Fibroblast of skin of back (primary cell): Measurements from ENCODE around the gene EXOSC1.
"Not testable (repeated sequence)": the region's sequence is repeated elsewhere in the genome, so short reads cannot be mapped to it uniquely, and the experiment has no call there.

Source experiments
- DNase-seq: peaks from one replicate; pipeline ENCODE4 v3.0.0-alpha.2; 2013

EXOSC1 gene

DNA sequence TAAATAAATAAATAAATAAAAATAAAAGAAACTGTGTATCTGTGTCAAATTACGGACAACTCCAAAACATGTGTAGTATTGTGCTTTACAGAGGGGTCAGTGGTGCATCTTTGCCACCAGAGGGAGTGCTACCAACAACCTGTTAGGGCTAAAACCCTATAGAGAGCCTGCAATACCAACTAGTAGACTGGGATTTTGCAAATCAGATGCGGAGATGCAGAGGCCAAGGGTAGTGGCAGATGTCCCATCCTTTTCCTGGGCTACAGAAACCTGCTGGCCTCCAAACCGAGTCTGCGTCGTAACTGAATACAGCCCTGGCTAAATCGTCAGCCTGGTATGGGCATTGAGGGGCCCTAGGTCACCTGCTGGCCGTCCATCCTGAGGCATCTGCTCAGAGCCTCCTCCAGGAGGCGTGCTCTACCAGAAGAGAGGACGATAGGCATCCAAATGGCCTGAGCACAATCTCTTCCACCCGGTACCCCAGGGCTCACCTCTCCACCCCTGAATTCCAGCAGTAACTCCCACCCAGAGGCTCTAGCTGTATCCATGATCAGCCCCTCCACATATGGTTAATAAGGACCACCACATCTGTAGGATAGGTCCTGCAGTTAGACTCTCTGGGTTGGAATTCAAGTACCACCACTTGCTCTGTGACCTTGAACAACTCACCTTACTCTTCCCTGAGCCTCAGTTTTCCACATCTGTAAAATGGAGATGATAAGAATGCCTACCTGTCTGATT lies 38.4 kb downstream of the EXOSC1 start:
- DNase-seq, result peak; percentile 73

GRCh38 chr10:97406483-97406882 lies 39.3 kb downstream of the EXOSC1 start:
- not testable (repeated sequence) for DNase-seq

DNA sequence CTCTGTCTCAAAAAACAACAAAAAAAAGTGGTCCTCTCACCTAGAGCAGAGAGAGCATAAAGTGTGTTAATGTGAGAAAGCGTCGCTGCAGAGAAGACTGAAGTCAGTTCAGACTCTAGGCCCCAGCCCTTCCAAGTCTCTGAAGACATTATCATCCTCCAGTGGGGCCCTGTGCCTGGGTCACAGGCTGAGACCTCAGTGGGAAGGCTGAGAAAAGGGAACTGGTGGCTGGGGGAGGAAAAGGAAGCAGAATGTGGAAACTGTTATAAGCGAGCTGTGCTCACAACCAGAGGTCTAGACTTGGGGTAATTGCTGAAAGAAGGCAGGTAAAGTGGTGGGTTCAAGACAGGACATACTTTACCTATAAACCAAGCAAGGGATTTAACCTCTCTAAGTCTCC lies 39.7 kb downstream of the EXOSC1 start:
- no peak for DNase-seq

DNA sequence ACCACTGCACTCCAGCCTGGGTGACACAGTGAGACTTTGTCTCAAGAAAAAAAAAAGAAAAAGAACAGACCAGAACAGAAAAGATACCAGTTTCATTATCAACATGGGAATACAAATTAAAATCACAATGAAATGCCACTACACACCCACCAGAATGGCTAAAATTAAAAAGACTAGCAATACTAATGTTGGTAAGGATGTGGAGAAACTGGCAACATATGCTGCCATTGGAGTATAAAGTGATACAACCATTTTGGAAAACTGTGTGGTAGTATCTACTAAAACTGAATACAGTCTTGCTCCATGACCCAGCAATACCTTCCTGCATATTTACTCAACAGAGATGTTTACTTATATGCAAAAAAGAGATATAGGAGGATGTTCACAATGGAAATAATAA lies 41.8 kb downstream of the EXOSC1 start:
- DNase-seq, result no peak

- DNase-seq, result no peak
Observed at GRCh38 chr10:97401455-97401919, 44.3 kb downstream of the EXOSC1 start.

DNA sequence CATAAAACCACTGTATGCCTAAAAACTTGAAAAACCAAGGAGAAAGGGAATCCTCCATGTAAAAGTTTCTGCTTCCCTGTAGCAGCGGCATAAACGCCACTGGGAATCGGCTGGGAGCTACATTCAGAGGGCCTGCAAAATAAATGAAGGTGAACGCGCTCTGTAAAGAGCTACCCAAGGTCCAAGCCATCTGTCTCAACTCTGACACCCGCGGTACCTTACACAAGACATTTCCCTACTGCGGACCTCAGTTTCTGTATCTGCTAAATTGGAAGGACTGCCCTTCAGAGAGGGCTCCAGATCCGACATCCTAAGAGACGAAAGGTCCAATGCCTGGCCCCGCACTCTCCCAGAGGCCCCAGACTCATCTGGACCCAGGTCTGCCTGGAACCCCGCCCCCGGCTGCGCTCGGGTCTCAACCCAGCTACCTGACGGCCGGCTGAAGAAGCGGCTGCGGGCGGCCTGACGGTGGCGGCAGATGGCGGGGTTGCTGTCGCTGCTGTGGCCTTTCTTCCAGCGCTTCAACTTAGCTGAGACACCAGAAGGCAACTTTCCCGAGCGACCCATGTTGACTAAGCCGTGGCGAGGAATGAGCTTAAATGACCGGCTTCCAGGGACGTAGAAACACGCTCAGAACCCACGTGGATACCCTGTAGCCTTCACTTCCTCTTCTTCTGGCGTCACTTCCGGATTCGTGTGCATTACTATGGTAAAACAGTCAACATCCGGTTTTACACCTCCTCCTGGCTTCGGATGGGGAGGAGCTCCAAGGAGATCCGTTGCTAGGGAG lies 44.9 kb downstream of the EXOSC1 start, which contains the start of gene RRP12:
Gene RRP12, minus strand, starts transcription at position 676 of the 790 bp plus-strand sequence. Its CDS starts 109 bp downstream, at position 567.
- DNase-seq, result peak; percentile 99

DNA sequence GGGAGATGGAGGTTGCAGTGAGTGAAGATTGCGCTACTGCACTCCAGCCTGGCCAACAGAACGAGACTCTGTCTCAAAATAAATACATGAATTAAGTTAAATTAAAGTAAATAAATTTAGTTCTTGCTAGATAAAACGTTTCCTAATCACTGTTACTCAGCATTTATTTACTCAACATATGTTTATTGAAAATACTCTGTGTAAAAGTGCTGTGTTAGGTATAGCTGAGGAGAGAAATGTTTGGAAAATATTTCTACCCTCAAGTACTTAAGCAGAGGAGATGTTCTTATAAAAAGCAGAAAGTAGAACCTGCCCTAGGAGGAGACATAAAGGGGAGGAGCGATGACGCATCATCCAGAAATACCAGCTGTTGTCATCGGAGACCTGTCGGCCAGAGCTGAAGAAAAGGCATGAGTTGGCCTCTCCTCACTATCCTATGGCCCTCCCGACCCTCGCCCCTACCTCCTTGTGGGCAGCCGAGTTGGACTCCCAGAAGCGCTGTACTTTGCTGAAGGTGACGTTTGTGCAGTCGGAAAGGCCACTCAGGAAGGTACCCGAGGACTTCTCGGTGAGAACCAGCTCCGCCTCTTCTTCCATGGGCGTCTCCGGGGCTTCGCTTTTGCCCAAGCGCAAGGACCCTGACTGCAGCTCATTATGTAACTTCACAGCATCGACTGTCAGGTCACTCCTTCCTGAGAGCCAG lies 45.8 kb downstream of the EXOSC1 start:
- DNase-seq, result peak; percentile 67

- DNase-seq, result no peak
Observed at GRCh38 chr10:97396056-97396455, 49.8 kb downstream of the EXOSC1 start.

GRCh38 chr10:97393034-97393573 lies 52.7 kb downstream of the EXOSC1 start:
- no peak for DNase-seq

DNA sequence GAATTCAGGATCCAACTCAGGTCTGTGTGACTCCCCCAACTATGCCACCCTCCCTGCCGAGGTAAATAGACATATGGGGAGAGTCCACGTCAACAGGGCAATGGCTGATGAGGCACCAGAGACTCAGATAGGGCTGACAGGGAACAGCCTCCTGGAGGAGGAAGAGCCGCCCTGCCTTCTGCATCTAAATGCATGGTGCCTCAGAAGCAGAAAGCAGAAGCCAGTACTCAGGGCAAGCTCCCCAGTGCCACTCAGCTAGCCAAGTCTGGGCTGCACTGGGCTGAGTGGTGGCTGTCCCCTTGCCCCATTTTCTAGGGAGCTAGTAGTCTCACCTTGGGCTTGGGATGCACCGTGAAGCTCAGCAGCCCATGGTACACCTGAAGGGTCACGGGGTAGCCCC lies 55.7 kb downstream of the EXOSC1 start:
- DNase-seq, result no peak

GRCh38 chr10:97388152-97388551 lies 57.7 kb downstream of the EXOSC1 start:
- no peak for DNase-seq
